ENCODE results near the gene ZNF862.

- TF ChIP-seq CTCF (IDR thresholded peaks at IDR 0.05): no peak
- no peak for TF ChIP-seq EP300 (IDR thresholded peaks at IDR 0.05)
Measured at GRCh38 chr7:149811221-149811620, 27.0 kb upstream of the ZNF862 start.
